Nephron progenitor cell (in vitro differentiated cells): ENCODE data around the gene RAC2.

Source experiments
- DNase-seq: peaks from one replicate; pipeline ENCODE4 v3.0.0; 2021
- H3K27ac Mint-ChIP-seq: 2 replicates; pipeline ENCODE4 v1.8.0; 2021; ENCODE audit warnings: mild to moderate bottlenecking, moderate library complexity, mixed read lengths
- H3K27me3 Mint-ChIP-seq: 2 replicates; pipeline ENCODE4 v1.8.0; 2021; ENCODE audit warnings: mild to moderate bottlenecking, low read depth, mixed read lengths; ENCODE audit not compliant: poor library complexity
- H3K36me3 Mint-ChIP-seq: 2 replicates; pipeline ENCODE4 v1.8.0; 2021; ENCODE audit warnings: low read depth, mixed read lengths
- H3K4me1 Mint-ChIP-seq: 2 replicates; pipeline ENCODE4 v1.8.0; 2021; ENCODE audit warnings: mixed read lengths
- H3K4me3 Mint-ChIP-seq: 2 replicates; pipeline ENCODE4 v1.8.0; 2021; ENCODE audit warnings: mild to moderate bottlenecking, moderate library complexity, mixed read lengths
- H3K9me3 Mint-ChIP-seq: 2 replicates; pipeline ENCODE4 v1.8.0; 2021; ENCODE audit warnings: mild to moderate bottlenecking, moderate library complexity, mixed read lengths
- CTCF ChIP-seq: fragments of 200-600 bp; sonication (generic); IDR thresholded peaks from 2 replicates; pipeline ENCODE4 v1.5.0; 2021; ENCODE audit warnings: antibody characterized with exemption

Gene RAC2

GRCh38 chr22:37232140-37232998 lies 11.7 kb downstream of the RAC2 start:
- Mint-ChIP-seq H3K9me3 (no peaks in the 10 kb centered on the region), H3K36me3 (no peaks in the 10 kb centered on the region)

GRCh38 chr22:37231406-37232139 lies 12.5 kb downstream of the RAC2 start:
- Mint-ChIP-seq H3K9me3 (no peaks in the 10 kb centered on the region), H3K4me3 (no peak overlapping the region), H3K4me1 (peaks cover 29% of the 10 kb centered on the region), H3K27me3 (peaks cover 14% of the 10 kb centered on the region), H3K27ac (peak overlapping the region; percentile 31), H3K36me3 (no peaks in the 10 kb centered on the region)
- no peak for TF ChIP-seq CTCF
- peak; percentile 1 for DNase-seq

More at GRCh38 chr22:37232140-37232998, 11.7 kb downstream of the RAC2 start:
- Mint-ChIP-seq H3K27ac (no peak overlapping the region), H3K27me3 (peaks cover 14% of the 10 kb centered on the region), H3K4me3 (no peak overlapping the region), H3K4me1 (peaks cover 31% of the 10 kb centered on the region)
- DNase-seq, result no peak
- no peak for TF ChIP-seq CTCF

GRCh38 chr22:37230673-37231405 lies 13.2 kb downstream of the RAC2 start:
- Mint-ChIP-seq H3K4me1 (peaks cover 29% of the 10 kb centered on the region), H3K9me3 (no peaks in the 10 kb centered on the region), H3K4me3 (no peak overlapping the region), H3K36me3 (no peaks in the 10 kb centered on the region), H3K27ac (no peak overlapping the region), H3K27me3 (peaks cover 19% of the 10 kb centered on the region)
- DNase-seq, result peak; percentile 1
- TF ChIP-seq CTCF, result no peak

- no peak for TF ChIP-seq CTCF
- Mint-ChIP-seq H3K27ac (no peak overlapping the region), H3K4me3 (no peak overlapping the region), H3K36me3 (no peaks in the 10 kb centered on the region), H3K27me3 (peaks cover 22% of the 10 kb centered on the region), H3K9me3 (no peaks in the 10 kb centered on the region), H3K4me1 (peaks cover 29% of the 10 kb centered on the region)
- DNase-seq, result no peak
These were observed 14.0 kb downstream of the RAC2 start for GRCh38 chr22:37229805-37230672.

- DNase-seq, result no peak
- H3K9me3 Mint-ChIP-seq, result peaks cover 3% of the 10 kb centered on the region
- no peak overlapping the region for H3K27ac Mint-ChIP-seq
These were observed 14.9 kb downstream of the RAC2 start for GRCh38 chr22:37229012-37229804.

More at GRCh38 chr22:37229012-37229804, 14.9 kb downstream of the RAC2 start:
- H3K27me3 Mint-ChIP-seq, result peaks cover 20% of the 10 kb centered on the region
- no peak for TF ChIP-seq CTCF
- no peak overlapping the region for H3K4me3 Mint-ChIP-seq
- no peaks in the 10 kb centered on the region for H3K36me3 Mint-ChIP-seq
- peaks cover 23% of the 10 kb centered on the region for H3K4me1 Mint-ChIP-seq
